ENCODE results near the gene MGLL. TPM values are rescaled to one million over a fixed set of nuclear protein-coding genes. Genes with fewer than 3 reads are reported as not detected.

The MGLL gene
- total RNA-seq, 3 donors from 2014 or later = 2.2 to 8.0 (median 2.6) TPM

DNA sequence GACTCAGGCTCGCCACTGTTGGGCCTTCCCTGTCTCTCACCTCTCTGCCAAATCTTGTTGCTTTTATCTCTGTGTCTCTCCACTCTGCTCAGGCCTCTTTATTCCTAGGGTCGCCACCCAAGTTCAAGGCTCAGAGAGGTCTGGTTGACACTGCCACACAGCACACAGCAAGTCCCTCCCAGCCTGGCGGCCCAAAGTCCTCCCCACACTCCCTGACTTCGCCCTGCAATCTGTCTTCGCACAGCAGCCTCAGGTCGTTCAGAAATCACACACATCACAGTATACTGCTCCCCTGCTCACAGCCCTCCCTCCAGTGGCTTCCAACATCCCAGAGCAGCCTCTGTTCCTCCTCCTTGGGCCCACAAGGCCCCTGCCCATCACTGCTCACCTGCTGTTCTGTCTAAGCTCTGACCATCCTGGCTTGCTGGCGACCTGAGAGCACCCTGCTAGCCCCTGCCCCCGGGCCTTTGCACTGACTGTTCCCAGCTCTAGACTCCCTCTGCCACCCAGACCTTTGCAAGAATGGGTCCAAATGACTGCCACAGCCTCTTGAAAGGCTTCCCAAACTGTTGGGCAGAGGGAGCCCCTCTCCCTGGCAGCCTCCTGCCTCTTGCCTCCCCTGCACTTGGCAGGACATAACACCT is 48.4 kb downstream of the MGLL start:
- H3K36me3 Mint-ChIP-seq (ENCODE audit: insufficient read depth) = no peaks in the 10 kb centered on the region
- DNase-seq (no peak), ATAC-seq (no peak)
- H3K27me3 Mint-ChIP-seq (ENCODE audit: low read depth) = peaks cover 3% of the 10 kb centered on the region
- no peak overlapping the region for H3K4me3 Mint-ChIP-seq
- H3K9me3 Mint-ChIP-seq = peaks cover 5% of the 10 kb centered on the region
- H3K4me1 Mint-ChIP-seq (ENCODE audit: low read depth) = peaks cover 3% of the 10 kb centered on the region

DNA sequence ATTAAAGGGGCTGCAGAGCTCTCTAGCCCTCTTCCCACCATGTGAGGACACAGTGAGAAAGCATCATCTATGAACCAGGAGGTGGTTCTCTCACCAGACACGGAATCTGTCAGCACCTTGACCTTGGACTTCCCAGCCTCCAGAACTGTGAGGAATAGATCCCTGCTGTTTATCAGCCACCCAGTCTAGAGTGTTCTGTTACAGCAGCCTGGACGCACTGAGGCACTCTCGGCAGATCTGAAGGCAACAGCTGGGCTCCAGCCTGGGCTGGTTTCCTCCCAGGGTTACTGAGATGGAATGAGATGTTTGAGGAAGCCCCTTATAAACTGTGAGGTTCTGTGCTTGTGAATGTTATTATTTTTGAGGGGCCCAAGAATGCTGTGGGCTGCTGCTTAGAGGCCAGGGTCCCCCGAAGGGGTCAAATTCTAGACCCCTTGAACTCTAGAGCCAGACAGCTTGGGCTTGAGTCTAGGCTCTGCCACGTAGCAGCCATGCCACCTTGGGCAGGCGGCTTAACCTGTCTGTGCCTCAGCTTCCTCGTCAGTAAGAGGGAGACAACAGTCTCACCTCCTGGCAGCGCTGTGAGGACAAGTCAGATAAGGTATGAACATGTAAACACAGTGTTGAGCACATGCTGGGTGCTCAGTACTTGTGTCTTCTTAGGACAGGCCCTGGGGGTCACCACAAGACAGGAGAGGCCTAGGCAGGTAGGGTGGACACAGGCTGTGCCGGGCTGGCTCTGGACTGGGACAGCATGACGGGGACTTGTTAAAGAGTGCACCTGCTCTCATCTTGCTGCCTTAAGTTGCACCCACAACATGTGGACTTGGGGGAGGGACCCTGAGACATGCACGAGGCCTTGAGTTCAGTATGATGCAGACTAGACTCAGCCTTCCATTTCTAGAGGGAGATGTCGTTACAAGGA is 49.2 kb downstream of the MGLL start:
- ATAC-seq = no peak
- no peak for DNase-seq

DNA sequence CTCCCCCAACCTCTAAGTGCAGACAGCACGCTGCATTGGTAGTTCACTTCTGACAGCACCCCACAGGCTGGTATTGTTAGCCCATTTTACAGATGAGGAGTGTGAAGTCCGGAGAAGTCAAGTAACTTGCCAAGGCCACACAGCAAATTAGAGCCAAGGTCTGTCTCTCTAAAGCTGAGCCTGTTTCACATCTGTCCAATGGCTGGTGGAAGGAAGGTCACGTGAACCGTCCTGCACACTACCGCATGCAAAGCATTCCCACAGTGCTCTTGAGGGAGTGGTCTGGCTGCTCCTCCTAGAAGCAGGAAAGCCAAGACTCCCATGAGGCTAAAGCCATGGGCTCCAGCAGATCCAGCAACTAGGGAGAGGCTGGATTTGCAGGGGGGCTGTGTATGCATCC is 50.0 kb downstream of the MGLL start:
- peaks cover 16% of the 10 kb centered on the region for H3K9me3 Mint-ChIP-seq
- H3K36me3 Mint-ChIP-seq (ENCODE audit: insufficient read depth) = no peaks in the 10 kb centered on the region
- H3K4me1 Mint-ChIP-seq (ENCODE audit: low read depth) = peaks cover 3% of the 10 kb centered on the region
- ATAC-seq = no peak
- peaks cover 3% of the 10 kb centered on the region for H3K27me3 Mint-ChIP-seq (ENCODE audit: low read depth)
- DNase-seq = no peak
- H3K4me3 Mint-ChIP-seq = no peak overlapping the region

More for the DNA sequence above, 49.2 kb downstream of the MGLL start:
- peaks cover 3% of the 10 kb centered on the region for H3K27me3 Mint-ChIP-seq (ENCODE audit: low read depth)
- H3K9me3 Mint-ChIP-seq = peaks cover 11% of the 10 kb centered on the region
- no peak overlapping the region for H3K4me3 Mint-ChIP-seq
- H3K36me3 Mint-ChIP-seq (ENCODE audit: insufficient read depth) = no peaks in the 10 kb centered on the region
- H3K4me1 Mint-ChIP-seq (ENCODE audit: low read depth) = peaks cover 3% of the 10 kb centered on the region

DNA sequence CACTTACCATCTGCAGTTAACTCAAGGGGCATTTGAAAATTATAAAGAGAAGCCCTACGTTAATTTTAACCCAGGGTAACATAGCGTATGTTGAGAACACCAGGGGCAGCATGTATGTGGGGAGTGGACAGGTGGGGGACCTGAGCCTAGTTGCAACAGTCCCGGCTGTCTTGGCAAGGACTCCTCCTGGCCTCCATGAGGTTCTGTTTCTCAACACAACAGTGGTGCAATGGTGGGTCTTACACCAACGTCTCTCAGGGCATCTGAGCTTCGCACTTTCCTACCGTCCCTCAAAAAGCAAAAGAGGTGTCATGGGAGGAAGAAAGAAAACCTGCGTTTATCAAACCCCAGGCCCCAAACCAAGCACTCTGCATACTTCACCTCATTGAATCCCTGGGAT is 50.6 kb downstream of the MGLL start:
- no peak overlapping the region for H3K4me3 Mint-ChIP-seq
- H3K27me3 Mint-ChIP-seq (ENCODE audit: low read depth) = peaks cover 2% of the 10 kb centered on the region
- peaks cover 12% of the 10 kb centered on the region for H3K9me3 Mint-ChIP-seq
- no peaks in the 10 kb centered on the region for H3K36me3 Mint-ChIP-seq (ENCODE audit: insufficient read depth)
- H3K4me1 Mint-ChIP-seq (ENCODE audit: low read depth) = peaks cover 3% of the 10 kb centered on the region
- no peak for DNase-seq
- ATAC-seq = no peak

DNA sequence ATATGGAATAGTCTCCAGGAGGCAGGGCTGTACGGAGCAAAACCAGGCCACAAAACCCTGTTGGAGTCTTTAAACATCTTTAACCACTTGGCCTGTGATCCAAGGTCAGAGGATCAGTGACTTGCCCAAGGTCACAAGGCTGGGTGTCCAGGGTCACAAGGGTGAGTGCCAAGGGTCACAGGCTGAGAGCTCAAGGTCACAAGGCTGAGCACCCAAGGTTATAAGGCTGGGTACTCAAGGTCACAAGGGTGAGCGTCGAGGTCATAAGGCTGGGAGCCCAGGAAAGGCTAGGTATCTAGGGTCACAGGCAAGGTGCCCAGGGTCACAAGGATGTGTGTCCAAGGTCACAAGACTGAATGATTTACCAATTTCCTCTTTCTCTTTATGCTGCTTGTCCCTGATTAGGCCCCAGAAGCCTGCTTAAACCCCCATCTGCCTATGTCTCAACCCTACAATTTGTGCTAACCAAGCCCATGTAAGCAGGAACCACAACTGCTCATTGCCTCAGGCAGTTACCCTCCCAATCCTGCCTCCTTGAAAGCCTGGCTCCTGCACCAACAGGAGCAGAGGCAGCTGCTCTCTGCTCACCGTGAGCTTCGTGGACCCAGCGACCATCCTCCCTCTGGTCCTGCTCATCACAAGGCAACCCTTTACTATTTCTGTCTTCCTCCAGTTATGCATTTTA is 51.5 kb downstream of the MGLL start:
- no peak for DNase-seq
- Mint-ChIP-seq H3K9me3 (peaks cover 11% of the 10 kb centered on the region), H3K36me3 (ENCODE audit: insufficient read depth) (no peaks in the 10 kb centered on the region), H3K4me1 (ENCODE audit: low read depth) (peaks cover 3% of the 10 kb centered on the region), H3K27me3 (ENCODE audit: low read depth) (peaks cover 5% of the 10 kb centered on the region), H3K4me3 (no peak overlapping the region)
- no peak for ATAC-seq

DNA sequence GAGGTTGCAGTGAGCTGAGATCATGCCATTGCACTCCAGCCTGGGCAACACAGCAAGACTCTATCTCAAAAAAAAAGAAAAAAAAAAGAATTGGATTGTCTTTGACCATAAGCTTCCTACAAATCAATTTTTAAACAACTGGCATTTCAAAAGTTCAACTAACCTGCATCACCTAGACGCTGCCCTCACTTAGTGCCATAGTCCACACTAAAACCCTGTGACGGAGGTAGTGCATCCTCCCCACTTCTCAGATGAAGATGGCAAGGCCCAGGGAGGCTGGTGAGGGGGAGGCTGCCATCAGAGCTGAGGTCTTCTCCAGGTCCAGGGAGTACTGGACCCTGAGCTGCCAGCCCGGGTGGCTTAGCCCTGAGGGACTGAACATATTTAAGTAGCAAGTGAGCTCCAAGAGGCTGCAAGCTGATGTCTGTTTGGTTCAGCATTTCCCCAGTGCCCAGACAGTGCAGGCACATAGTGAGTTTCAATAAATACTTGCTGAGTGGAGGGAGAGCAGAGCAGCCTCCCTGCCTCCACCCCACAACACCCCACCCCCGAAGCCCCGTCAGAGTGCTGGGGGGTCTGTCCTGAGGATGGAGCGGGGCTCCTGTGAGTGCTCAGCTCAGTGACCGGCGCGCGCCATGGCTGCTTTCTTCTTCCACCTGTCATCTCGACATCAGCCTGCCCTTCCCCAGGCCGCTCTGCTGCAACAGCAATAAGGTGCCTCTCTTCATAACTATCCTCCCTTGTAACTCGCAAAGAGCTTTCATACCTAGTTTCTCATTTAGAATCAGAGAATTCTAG is 52.8 kb downstream of the MGLL start:
- DNase-seq = no peak
- H3K36me3 Mint-ChIP-seq (ENCODE audit: insufficient read depth) = no peaks in the 10 kb centered on the region

DNA sequence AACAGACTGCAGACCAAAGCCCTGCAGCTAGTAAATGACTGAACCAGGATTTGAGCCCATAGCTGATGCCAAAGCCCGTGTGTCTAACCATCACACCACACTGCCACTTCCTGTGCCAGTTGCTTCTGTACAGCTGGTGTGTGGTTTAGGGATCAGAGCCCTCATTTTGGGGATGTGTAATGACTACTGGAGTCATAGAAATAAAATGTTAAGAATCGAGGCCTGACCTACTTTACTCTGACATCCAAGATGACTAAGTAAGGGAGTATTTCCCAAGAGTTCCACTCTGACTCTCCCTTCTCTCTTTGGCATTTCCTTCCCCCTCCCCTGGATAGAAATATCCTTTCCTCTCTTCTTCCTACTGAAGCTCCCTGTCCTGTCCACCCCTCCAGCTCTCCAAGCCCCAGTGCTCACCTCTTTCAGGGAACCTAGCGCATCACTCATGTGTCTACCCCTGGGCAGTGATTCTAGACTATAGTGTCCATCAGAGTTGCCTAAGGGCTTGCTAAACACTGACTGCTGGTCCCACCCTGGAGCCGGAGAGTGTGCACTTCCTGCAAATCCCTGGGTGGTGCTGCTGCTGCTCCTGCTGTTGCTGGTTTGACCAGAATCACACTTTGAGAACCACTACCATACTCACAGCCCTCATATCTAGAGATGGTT is 53.8 kb downstream of the MGLL start:
- Mint-ChIP-seq H3K36me3 (ENCODE audit: insufficient read depth) (no peaks in the 10 kb centered on the region), H3K4me1 (ENCODE audit: low read depth) (no peaks in the 10 kb centered on the region)
- no peak for ATAC-seq

More for the DNA sequence above, 52.8 kb downstream of the MGLL start:
- ATAC-seq = no peak
- Mint-ChIP-seq H3K4me3 (no peak overlapping the region), H3K4me1 (ENCODE audit: low read depth) (no peaks in the 10 kb centered on the region), H3K27me3 (ENCODE audit: low read depth) (peaks cover 5% of the 10 kb centered on the region), H3K9me3 (peaks cover 11% of the 10 kb centered on the region)

DNA sequence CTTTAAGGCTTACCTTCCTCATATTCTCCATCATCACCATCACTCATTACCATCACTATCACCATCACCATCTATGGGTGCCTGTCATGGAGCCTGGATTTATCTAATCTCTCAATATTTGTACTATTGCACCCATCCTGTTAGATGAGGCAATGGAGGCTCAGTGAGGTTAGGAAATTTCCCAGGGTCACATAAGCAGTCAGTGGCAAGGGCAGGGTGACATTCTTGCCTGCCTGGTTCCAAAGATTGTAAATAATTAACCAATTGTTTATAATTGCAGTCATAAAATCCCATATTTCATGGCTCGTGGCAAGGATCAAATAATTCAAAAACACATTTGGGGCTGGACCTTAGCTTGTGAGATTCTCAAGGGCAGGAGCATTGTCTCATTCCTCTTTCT is 55.2 kb downstream of the MGLL start:
- Mint-ChIP-seq H3K36me3 (ENCODE audit: insufficient read depth) (no peaks in the 10 kb centered on the region), H3K4me3 (no peak overlapping the region), H3K9me3 (peaks cover 11% of the 10 kb centered on the region), H3K4me1 (ENCODE audit: low read depth) (peaks cover 2% of the 10 kb centered on the region), H3K27me3 (ENCODE audit: low read depth) (peaks cover 7% of the 10 kb centered on the region)
- no peak for DNase-seq
- no peak for ATAC-seq

More for the DNA sequence above, 53.8 kb downstream of the MGLL start:
- peaks cover 7% of the 10 kb centered on the region for H3K27me3 Mint-ChIP-seq (ENCODE audit: low read depth)
- peaks cover 11% of the 10 kb centered on the region for H3K9me3 Mint-ChIP-seq
- no peak overlapping the region for H3K4me3 Mint-ChIP-seq
- no peak for DNase-seq

DNA sequence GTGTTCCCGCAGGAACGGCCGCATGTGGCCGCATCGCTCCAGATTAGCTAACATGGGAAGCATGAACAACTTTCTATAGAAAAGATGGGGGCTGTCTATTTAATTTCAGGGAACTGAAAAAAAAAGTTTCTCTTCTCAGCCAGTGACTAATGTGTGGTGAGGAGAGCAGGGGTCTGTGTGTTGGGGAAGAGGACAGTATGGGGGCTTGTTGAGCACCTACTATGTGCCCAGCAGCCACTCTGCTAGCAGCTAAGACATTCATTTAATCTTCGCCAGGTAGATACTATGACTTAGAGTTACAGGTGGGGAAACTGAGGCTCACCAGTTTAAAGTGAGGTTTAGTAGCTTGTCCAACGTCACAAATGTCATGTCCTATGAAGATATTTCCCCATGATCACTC is 56.6 kb downstream of the MGLL start:
- no peak for ATAC-seq
- no peak overlapping the region for H3K4me3 Mint-ChIP-seq
- H3K9me3 Mint-ChIP-seq = peaks cover 11% of the 10 kb centered on the region
- DNase-seq = no peak
- H3K27me3 Mint-ChIP-seq (ENCODE audit: low read depth) = peaks cover 7% of the 10 kb centered on the region
- H3K4me1 Mint-ChIP-seq (ENCODE audit: low read depth) = peaks cover 2% of the 10 kb centered on the region
- H3K36me3 Mint-ChIP-seq (ENCODE audit: insufficient read depth) = no peaks in the 10 kb centered on the region

DNA sequence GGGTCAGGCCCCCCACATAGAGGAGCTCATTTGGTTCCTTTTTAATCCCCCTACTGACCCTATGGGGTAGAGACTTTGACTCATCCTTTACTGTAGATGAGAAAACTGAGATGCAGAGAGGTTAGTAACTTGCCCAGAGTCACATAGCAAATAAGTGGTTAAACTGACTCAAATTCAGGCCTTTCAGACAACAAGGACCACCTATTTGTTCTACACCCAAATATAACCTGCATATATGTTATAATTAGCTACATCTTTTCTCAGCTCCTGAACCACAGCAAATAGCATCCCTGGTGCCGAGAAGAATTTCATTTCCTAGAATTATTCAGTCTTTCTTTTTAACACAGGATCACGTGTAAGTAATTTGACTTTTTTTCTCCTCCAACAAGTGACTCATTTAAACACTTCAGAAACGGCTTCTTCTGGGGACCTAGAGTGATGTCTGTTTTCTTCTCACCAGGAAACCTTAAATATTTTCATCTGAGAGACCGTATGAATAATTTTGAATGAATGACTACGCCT is 57.4 kb downstream of the MGLL start:
- Mint-ChIP-seq H3K4me1 (ENCODE audit: low read depth) (peaks cover 2% of the 10 kb centered on the region), H3K27me3 (ENCODE audit: low read depth) (peaks cover 7% of the 10 kb centered on the region), H3K9me3 (peaks cover 11% of the 10 kb centered on the region), H3K4me3 (no peak overlapping the region), H3K36me3 (ENCODE audit: insufficient read depth) (no peaks in the 10 kb centered on the region)
- ATAC-seq (peak; percentile 32 to 33), DNase-seq (no peak)

DNA sequence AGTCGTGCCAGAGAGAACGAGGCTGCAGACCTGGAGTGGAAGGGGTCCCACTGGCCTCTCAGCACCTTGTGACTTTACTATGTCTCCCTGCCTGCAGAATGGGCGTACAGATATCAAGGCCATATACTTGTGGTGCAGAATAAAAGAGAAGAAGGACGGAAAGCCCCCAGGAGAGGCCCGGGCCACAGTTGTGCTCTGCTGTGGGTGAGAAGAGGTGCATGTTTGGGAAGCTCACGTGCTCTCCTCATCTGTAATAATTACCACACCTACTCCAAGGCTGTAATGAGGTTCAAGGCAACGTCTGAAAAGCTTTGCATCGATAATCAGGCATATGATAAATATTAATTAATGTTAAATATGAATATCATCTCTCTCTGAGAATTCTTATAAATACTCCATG is 58.0 kb downstream of the MGLL start:
- H3K36me3 Mint-ChIP-seq (ENCODE audit: insufficient read depth) = no peaks in the 10 kb centered on the region
- no peak for ATAC-seq
- peaks cover 7% of the 10 kb centered on the region for H3K27me3 Mint-ChIP-seq (ENCODE audit: low read depth)
- H3K9me3 Mint-ChIP-seq = peaks cover 11% of the 10 kb centered on the region
- peaks cover 2% of the 10 kb centered on the region for H3K4me1 Mint-ChIP-seq (ENCODE audit: low read depth)
- no peak for DNase-seq
- no peak overlapping the region for H3K4me3 Mint-ChIP-seq

DNA sequence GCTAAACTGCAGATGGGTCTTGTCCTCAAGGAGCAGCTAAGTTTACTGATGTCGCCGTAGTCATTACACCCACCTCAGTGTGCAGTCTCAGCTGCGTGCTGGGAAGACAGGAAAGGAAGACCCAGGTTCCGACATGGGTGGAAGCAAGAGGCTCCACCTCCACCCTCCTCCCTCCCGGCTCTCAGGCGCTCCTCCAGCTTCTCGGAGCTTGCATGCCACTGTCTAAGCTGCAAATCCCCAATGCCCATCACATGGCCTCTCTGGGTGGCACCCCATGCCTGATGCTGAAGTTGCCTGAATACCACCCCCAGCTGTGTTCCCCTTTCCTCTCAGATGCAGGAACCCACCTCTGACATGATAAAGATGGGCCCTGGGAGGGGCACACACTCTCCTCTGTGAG is 58.5 kb downstream of the MGLL start:
- Mint-ChIP-seq H3K4me1 (ENCODE audit: low read depth) (peaks cover 2% of the 10 kb centered on the region), H3K9me3 (peaks cover 11% of the 10 kb centered on the region), H3K36me3 (ENCODE audit: insufficient read depth) (no peaks in the 10 kb centered on the region), H3K27me3 (ENCODE audit: low read depth) (peaks cover 7% of the 10 kb centered on the region), H3K4me3 (no peak overlapping the region)
- DNase-seq (no peak), ATAC-seq (no peak)

DNA sequence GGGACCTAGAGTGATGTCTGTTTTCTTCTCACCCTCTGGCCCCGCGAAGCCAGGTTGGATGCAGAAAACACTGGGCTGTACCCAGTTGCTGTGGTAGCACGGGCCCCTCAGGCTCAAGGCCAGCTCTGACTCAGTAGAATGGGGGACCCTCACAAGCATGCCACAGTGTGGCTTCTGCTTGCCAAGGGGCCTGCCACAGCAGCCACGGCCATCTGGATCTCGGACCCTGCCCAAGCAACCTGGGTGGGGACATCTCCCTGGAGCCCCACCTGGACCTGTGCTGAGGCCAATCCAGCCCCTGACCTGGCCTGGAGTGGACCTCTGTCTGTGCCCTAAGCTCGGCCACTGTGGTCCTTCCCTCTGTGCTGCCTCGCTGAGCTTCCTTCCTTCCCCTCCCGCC is 59.0 kb downstream of the MGLL start:
- ATAC-seq = no peak

More for the DNA sequence above, 59.0 kb downstream of the MGLL start:
- Mint-ChIP-seq H3K4me3 (no peak overlapping the region), H3K4me1 (ENCODE audit: low read depth) (peaks cover 2% of the 10 kb centered on the region), H3K27me3 (ENCODE audit: low read depth) (peaks cover 7% of the 10 kb centered on the region), H3K9me3 (peaks cover 7% of the 10 kb centered on the region), H3K36me3 (ENCODE audit: insufficient read depth) (no peaks in the 10 kb centered on the region)
- DNase-seq = no peak
